GM21723 (cell line): ENCODE measurements around the gene APEH.

Experiments
- ATAC-seq: cut with Tn5 transposase; IDR thresholded peaks from one replicate; pipeline ENCODE4 v1.9.1; 2021; ENCODE audit warnings: mild to moderate bottlenecking, moderate library complexity; ENCODE audit not compliant: unreplicated experiment

Gene APEH

GRCh38 chr3:49673715-49674496 lies at the start of gene APEH:
APEH (plus strand) TSS chr3:49674351; CDS start chr3:49674402, 51 bp downstream.
- peak; percentile 79 for ATAC-seq

DNA sequence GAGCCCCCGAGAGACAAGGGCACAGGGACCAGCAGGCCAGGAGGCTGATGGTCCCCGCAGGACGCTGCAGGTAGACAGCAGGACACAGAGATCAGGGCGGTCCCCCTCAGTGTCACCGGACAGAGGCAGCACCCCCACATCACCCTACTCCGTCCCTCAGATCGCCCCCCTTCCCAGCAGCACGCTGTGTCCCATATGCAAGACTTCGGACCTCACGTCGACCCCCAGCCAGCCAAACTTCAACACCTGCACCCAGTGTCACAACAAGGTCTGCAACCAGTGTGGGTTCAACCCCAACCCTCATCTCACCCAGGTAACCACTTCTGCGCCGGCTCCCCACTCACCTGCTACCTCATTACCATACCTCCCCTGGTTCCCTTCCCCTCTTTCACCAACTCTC lies 49.1 kb upstream of the APEH start:
- no peak for ATAC-seq

DNA sequence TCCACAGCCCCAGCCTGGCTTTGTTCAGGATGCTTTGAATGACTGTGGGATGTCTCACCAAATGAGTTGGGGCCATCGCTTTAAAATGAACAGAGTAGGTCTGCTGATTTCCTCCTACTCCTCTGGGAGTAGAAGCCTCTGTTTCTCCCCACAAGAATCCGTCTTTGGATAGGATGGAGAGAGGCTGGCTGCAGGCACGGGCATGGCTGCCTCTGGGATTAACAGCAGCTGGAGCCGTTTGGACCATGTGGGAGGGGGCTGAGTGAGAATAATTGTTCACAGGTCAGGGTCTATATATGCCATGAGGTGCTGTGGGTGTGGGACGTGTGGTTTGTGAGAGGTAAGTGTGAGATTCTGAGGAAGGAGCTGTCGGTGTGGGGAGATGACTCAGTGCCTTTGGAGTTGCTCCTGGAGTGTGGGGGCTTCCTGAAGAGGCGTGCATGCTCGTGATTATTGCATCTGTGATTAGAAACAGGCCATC lies 48.0 kb upstream of the APEH start:
- no peak for ATAC-seq

DNA sequence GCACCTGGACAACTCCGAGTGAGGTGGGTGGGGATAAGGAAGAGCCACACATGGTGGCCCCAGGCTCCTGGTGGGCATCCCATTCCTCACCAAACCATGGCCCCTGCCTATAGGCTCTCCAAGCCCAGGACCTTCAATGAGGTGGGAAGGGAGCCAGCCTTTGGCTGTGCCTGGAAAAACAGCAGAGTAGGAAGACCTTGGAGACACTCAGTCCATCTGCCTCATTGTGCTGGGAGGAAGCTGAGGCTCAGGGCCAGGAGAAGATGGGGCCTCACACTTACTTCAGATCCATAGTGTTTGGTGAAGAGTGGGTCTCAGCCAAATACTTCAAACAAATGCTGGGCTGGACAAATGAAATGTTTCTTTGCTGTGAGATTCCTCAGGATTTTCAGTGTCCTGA lies 47.4 kb upstream of the APEH start:
- ATAC-seq, result no peak

DNA sequence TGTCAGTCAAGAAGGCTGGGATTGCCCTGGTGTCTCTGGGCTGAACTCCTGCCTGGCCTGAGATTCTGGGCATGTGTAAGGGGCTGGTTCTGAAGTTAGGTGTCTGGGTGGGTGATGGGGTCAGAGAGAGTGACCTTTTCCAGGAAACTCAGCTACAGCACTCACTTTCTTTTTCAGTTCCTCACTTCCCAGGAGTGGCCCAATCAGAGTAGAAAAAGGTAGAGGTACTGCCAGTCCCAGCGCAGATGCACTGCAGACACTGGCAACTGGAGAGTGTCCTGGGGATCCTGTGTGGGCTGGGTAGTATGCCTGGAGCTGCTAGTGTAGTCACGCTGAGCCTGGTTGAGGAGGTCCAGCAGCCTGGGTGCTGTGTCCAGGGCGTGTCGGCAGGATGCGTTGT lies 46.5 kb upstream of the APEH start:
- no peak for ATAC-seq

GRCh38 chr3:49628249-49628648 lies 45.9 kb upstream of the APEH start:
- no peak for ATAC-seq

- ATAC-seq, result no peak
Observed at GRCh38 chr3:49629451-49629850, 44.7 kb upstream of the APEH start.

DNA sequence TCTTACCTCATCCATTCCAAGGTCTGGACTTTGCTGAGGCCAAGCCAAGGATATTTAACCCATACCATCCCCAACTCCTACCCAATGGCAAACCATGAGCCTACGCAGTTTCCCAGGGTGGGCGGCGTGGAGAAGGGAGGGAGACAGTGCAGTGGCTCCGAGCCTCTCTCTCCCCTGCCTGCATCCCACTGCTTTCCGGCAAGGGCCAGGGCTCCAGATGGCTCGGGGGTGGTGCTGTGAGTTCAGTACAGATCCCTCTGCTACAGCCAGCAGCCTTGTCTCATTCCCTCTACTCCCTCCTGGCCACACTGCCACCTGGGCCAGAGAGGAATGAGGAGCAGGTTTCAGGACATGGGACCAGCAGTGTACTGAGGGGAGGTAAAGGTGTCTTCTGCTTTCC lies 44.3 kb upstream of the APEH start:
- ATAC-seq, result no peak

DNA sequence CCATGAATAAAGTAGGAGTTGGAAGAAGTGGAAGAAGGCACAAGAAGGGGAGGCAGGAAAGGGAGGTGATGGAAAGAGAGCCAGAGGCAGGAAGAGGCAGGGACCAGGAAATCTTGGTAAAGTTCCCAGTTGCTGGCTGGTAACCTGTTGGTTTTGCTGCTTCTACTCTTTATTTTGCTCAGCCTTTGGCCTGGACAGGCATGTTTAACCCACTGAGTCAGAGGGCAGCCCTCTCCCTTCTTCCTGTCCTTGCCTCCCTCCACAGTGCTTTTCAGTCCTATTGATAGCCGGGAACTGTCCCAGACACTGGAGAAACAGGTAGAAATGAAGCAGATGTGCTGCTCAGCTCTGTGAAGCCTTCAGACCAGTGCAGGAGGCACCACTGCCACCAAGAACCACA lies 43.4 kb upstream of the APEH start:
- no peak for ATAC-seq

- no peak for ATAC-seq
Observed at GRCh38 chr3:49634736-49635135, 39.4 kb upstream of the APEH start.

DNA sequence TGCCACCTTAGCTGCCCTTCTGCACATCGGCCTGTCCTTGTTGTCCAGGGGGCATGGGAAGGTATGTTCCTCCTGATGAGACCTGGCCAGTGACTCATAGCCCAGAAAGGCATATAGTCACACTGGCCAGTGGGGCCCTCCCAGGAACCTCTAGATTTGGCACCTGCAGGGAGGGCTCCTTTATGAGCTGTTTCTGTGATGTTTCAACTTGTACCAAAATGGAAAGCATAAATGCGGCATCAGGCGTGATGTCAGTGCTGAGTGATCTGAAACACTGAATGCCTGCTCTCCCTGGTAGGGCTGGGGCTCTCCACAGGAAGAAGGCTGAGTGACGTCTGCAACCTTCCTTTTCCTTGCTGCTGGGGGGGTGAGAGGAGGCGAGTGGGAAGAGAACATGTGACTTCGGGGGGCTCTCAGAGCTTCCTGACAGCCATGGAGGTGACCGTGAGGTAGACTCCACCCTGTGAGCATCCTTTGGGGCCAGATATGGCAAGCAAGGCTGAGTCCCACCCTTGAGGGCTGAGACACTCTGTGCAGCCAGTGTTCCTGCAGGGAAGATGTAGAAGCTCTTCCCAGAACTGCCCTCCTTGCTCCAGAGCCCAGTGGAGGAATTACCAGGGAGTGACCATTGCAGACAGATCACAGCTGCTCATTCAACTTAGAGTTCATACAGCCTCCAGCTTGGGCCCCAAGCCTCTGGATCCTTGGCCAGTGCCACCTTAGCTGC lies 37.1 kb upstream of the APEH start:
- no peak for ATAC-seq

- no peak for ATAC-seq
Observed at GRCh38 chr3:49638445-49638844, 35.7 kb upstream of the APEH start.

- no peak for ATAC-seq
Observed at GRCh38 chr3:49639551-49639950, 34.6 kb upstream of the APEH start.

DNA sequence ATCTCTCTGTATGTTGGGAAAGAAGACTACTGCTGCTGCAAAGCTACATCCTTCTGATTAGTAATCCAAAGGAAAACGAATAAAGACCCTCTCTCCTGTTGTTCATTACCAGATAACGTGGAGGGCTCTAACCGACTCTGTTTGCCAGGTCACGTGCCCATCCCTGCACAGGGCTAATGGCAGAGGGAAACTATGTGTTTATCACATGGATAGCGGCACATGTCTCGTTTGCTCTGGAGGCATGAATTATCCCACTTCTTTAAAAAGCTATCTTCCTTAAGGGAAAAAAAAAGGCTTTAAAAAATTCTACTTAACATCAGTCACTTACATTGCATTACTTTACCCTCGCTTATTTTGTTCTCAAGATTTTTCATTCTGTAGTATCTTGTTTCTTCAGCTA lies 32.9 kb upstream of the APEH start:
- no peak for ATAC-seq

DNA sequence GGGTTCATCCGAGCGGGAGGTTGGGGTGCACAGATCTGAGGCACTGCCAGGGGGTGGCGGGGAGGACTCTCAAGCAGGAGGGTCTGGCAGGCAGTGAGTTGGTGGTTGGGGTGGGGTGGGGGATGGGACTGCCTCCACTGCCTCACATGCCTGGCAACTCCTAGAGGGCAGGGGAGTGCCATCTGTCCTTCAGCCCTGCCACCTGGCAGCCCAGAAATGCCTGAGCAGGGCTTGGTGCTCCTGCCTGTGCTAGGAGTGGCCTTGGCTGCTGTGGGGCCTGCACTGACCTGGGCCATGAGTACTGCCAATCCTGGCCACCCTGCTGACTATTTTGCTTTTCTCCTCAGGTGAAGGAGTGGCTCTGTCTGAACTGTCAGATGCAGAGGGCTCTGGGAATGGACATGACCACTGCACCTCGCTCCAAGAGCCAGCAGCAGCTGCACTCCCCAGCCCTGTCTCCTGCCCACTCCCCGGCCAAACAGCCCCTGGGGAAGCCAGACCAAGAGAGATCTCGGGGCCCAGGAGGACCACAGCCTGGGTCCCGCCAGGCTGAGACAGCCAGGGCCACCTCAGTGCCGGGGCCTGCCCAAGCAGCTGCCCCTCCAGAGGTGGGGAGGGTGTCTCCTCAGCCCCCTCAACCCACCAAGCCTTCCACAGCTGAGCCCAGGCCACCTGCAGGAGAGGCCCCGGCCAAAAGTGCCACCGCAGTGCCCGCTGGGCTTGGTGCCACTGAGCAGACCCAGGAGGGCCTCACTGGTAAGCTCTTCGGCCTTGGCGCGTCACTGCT lies 32.0 kb upstream of the APEH start:
- ATAC-seq, result no peak

- ATAC-seq, result no peak
Observed at GRCh38 chr3:49642708-49643145, 31.4 kb upstream of the APEH start.

- ATAC-seq, result no peak
Observed at GRCh38 chr3:49644684-49645083, 29.5 kb upstream of the APEH start.

GRCh38 chr3:49646236-49646635 lies 27.9 kb upstream of the APEH start:
- no peak for ATAC-seq

GRCh38 chr3:49647741-49648140 lies 26.4 kb upstream of the APEH start:
- no peak for ATAC-seq

- no peak for ATAC-seq
Observed at GRCh38 chr3:49648354-49649019, 25.7 kb upstream of the APEH start.

DNA sequence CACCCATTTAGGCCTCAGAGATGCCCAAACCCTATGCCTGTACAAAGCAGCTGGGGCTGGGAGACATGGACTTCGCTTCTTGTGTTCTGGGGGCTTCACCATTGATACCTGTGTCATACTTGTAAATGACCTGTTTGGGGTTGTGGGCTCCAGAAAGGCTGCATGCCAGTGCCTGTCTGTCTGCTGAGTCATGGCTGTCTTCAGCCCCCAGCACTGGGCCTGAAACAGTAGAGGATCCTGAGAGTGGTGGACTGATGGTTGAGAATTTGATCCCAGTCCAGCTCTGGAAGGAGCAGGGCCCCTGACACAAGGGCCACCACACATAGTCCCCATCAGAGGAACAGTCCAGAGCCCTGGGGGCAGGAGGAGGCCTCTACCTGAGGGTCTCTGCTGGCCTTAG lies 24.6 kb upstream of the APEH start:
- no peak for ATAC-seq
